Adrenal gland (tissue), 12 donors: ENCODE measurements around the gene GALNTL6. TPM values are rescaled to one million over a fixed set of nuclear protein-coding genes. Genes with fewer than 3 reads are reported as not detected.

ENCODE experiments used
- DNase-seq, 7 donors: peaks; one replicate each; pipeline ENCODE4 v3.0.0-alpha.2; 2019 to 2020
- H3K27ac ChIP-seq, 5 donors: fragments of 200-600 bp; sonication (generic) in 4 of 5; 1 replicate in 3 of 5; 2 replicates in 2 of 5; pipeline versions ENCODE4 v1.5.1 to v1.8.0; 2016 to 2020; ENCODE audit warnings: mild to moderate bottlenecking in 1 of 5
- H3K27me3 ChIP-seq: fragments of 200-600 bp; 2 replicates; pipeline ENCODE4 v1.8.0; 2021
- H3K36me3 ChIP-seq, 2 donors: fragments of 200-600 bp; replicated peaks in 1 of 2; 1 replicate in 1 of 2; 2 replicates in 1 of 2; pipeline versions ENCODE4 v1.5.1 to v1.8.0; 2018 to 2022
- H3K4me1 ChIP-seq, 2 donors: fragments of 200-600 bp; replicated peaks in 1 of 2; 1 replicate in 1 of 2; 2 replicates in 1 of 2; pipeline versions ENCODE4 v1.5.1 to v1.8.0; 2018 to 2021
- H3K4me3 ChIP-seq, 4 donors: fragments of 200-600 bp; sonication (generic) in 3 of 4; one replicate each; pipeline ENCODE4 v1.5.1; 2016 to 2018
- H3K9me3 ChIP-seq, 3 donors: fragments of 200-600 bp; sonication (generic) in 1 of 3; replicated peaks in 1 of 3; 1 replicate in 2 of 3; 2 replicates in 1 of 3; pipeline versions ENCODE4 v1.5.1 to v1.8.0; 2016 to 2021
- POLR2A ChIP-seq, 2 donors: fragments of 450-650 bp; IDR thresholded peaks; one replicate each; pipeline ENCODE4 v1.6.1; 2017; ENCODE audit warnings: antibody characterized with exemption in 2 of 2, mild to moderate bottlenecking in 2 of 2, moderate library complexity in 1 of 2
- WGBS, 4 donors: extraction: QIAGEN DNeasy Blood & Tissue Kit in 2 of 4; methylation state at CpG; one replicate each; pipeline versions ENCODE4 v1.1.5 to v1.1.7; 2013 to 2017; 5-methylcytosine and 5-hydroxymethylcytosine counted together
- intact Hi-C, 2 donors: fragments of 100-400 bp; cut with DNase I; formaldehyde crosslinking; loops; one replicate each; pipeline versions ENCODE4 v1.14.1 to v1.15.0; 2022 to 2023
- polyA plus RNA-seq, 3 donors: library from polyadenylated mRNA; stranded (reverse); fragments of 200-250 nt in 2 of 3; fragments of 350-450 nt in 1 of 3; fragmentation: Illumina TruSeq in 1 of 3; extraction: RNeasy Lipid Tissue Mini Kit (QIAGEN cat#74804) in 1 of 3; gene quantifications; one replicate each; pipeline ENCODE4 v1.2.3, GENCODE V29; 2013 to 2014
- total RNA-seq, 9 donors: library from RNA; depleted of rRNA in 4 of 9; stranded (reverse); fragments of >200 nt in 4 of 9; fragments of 120-200 nt in 1 of 9; fragmentation: NEBNext Ultra II Directional in 1 of 9; extraction: Animal tissue kit (Norgen Biotek cat#: 25700) in 1 of 9; gene quantifications; one replicate each; pipeline versions ENCODE4 v1.1.0 to v1.2.4, GENCODE V29; 2013 to 2023
- TF ChIP-seq, protein P1 (sequence below), 6 experiments: fragments of 450-650 bp in 4 of 6; fragments of 200-600 bp in 2 of 6; sonication (generic) in 1 of 6; IDR thresholded peaks; 1 replicate in 5 of 6; 2 replicates in 1 of 6; pipeline versions ENCODE4 v1.5.1 to v1.8.0; 2016 to 2021; ENCODE audit warnings: antibody characterized with exemption in 6 of 6, mild to moderate bottlenecking in 2 of 6, moderate library complexity in 1 of 6
- donor health status: healthy with polysubstance abuse.
- donor health status: Bipolar disorder and iron deficiency.
- donor health status: DM: yes; HTN: yes; CAD: no.
- donor health status: DM: no; HTN: no; CAD: no.
- donor health status: DM: no; HTN: no; CAD: no.
- donor health status: DM: yes; HTN: yes; CAD: no.

Gene GALNTL6
- total and polyA plus RNA-seq, 12 donors, result 0.10 to 0.96 (median 0.42) TPM; not detected in 1

DNA sequence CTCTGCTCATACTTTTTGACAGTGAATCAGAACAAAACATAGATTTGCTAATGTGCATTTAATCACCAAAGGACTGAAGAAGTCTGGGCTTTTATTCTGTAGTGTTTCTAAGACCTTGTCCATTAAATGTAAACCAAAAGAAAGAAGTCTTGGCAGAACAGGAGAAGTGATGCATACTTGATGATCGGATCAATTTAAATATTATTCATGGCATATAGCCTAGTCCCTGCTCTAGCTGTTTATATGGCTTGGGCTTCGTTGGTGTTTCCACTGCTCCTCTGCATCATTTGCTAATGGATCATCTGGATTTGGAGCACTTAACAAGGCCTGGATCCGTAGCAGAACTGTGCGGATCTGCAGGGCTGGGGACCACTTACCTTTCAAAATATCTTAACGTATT is 566.6 kb downstream of the GALNTL6 start:
- 54 to 71% (median 66%) methylated on average over 5 of the region's 5 CpGs for WGBS, 4 donors
- no peak overlapping the region for H3K4me3 ChIP-seq
- no peaks in the 10 kb centered on the region for H3K9me3 ChIP-seq
- TF ChIP-seq POLR2A (IDR thresholded peaks at IDR 0.05), result no peak
- TF ChIP-seq, protein P1, sequence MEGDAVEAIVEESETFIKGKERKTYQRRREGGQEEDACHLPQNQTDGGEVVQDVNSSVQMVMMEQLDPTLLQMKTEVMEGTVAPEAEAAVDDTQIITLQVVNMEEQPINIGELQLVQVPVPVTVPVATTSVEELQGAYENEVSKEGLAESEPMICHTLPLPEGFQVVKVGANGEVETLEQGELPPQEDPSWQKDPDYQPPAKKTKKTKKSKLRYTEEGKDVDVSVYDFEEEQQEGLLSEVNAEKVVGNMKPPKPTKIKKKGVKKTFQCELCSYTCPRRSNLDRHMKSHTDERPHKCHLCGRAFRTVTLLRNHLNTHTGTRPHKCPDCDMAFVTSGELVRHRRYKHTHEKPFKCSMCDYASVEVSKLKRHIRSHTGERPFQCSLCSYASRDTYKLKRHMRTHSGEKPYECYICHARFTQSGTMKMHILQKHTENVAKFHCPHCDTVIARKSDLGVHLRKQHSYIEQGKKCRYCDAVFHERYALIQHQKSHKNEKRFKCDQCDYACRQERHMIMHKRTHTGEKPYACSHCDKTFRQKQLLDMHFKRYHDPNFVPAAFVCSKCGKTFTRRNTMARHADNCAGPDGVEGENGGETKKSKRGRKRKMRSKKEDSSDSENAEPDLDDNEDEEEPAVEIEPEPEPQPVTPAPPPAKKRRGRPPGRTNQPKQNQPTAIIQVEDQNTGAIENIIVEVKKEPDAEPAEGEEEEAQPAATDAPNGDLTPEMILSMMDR (IDR thresholded peaks at IDR 0.05), result no peak
- no peak for DNase-seq
- no peaks in the 10 kb centered on the region for H3K4me1 ChIP-seq
- intact Hi-C loops, result no loop called here
- no peaks in the 10 kb centered on the region for H3K36me3 ChIP-seq
- no peak overlapping the region for H3K27ac ChIP-seq
- H3K27me3 ChIP-seq, result no peaks in the 10 kb centered on the region

DNA sequence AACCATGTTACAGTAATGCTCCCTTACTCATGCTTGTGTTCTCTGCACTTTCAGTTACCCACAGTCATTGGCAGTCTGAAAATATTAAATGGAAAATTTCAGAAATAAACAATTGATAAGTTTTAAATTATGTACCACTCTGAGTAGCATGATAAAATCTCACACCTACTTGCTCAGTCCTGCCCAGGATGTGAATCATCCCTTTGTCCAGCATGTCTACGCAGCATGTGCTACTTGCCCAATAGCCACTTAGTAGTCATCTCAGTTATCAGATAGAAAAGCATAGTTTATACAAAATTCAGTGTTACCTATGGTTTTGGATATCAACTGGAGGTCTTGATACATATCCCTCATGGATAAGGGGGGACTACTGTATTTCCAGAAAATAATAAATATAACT is 577.1 kb downstream of the GALNTL6 start:
- WGBS, 4 donors, result 72 to 94% (median 85%) methylated on average over 1 of the region's 1 CpG
- H3K27ac ChIP-seq, result no peak overlapping the region
- no peaks in the 10 kb centered on the region for H3K36me3 ChIP-seq
- no peaks in the 10 kb centered on the region for H3K4me1 ChIP-seq
- no peak for DNase-seq
- H3K4me3 ChIP-seq, result no peak overlapping the region
- TF ChIP-seq, protein P1 (IDR thresholded peaks at IDR 0.05), result no peak
- TF ChIP-seq POLR2A (IDR thresholded peaks at IDR 0.05), result no peak
- H3K9me3 ChIP-seq, result no peaks in the 10 kb centered on the region
- intact Hi-C loops, result no loop called here
- H3K27me3 ChIP-seq, result no peaks in the 10 kb centered on the region

DNA sequence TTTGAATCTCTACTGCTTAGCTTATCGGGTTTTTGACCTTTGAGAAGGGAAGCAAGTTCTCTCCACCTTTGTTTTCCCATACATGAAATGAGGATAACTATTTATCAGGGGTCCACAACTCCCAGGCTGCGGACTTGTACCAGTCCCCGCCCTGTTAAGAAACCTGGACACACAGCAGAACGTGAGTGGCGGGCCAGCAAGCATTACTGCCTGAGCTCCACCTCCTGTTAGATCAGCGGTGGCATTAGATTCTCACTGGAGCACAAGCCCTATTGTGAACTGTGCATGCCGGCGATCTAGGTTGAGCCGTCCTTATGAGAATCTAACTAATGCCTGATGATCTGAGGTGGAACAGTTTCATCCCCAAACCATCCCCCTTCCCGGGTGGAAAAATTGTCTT is 579.5 kb downstream of the GALNTL6 start:
- no peak overlapping the region for H3K27ac ChIP-seq
- no peak overlapping the region for H3K4me3 ChIP-seq
- DNase-seq, result no peak
- H3K4me1 ChIP-seq, result no peaks in the 10 kb centered on the region
- TF ChIP-seq, protein P1 (IDR thresholded peaks at IDR 0.05), result no peak
- TF ChIP-seq POLR2A (IDR thresholded peaks at IDR 0.05), result no peak
- no peaks in the 10 kb centered on the region for H3K36me3 ChIP-seq
- H3K9me3 ChIP-seq, result no peaks in the 10 kb centered on the region
- intact Hi-C loops, result no loop called here
- no peaks in the 10 kb centered on the region for H3K27me3 ChIP-seq
- 76 to 88% (median 80%) methylated on average over 10 of the region's 10 CpGs for WGBS, 4 donors

DNA sequence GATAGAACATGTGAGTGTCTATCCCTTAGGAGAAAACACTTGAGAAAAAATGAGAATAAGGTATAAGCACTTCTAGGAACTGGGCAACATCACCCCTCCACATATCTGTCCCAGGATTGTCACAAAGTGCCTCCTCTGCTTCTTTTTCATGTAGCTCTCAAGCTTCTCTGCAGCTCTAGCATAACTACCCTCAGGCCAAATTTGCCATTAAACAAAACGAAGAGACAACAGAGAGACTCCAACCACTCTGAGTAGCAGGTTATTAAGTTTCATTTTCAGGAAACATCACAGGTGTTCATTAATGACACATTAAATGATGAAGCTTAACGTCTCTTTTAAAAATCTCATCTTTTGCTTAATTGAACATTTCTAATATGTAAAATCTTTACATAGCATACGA is 580.0 kb downstream of the GALNTL6 start:
- Histone ChIP-seq H3K36me3 (no peaks in the 10 kb centered on the region), H3K4me3 (no peak overlapping the region), H3K4me1 (no peaks in the 10 kb centered on the region), H3K9me3 (no peaks in the 10 kb centered on the region), H3K27ac (no peak overlapping the region), H3K27me3 (no peaks in the 10 kb centered on the region)
- DNase-seq, result no peak
- intact Hi-C loops, result no loop called here
- TF ChIP-seq POLR2A (IDR thresholded peaks at IDR 0.05), result no peak
- TF ChIP-seq, protein P1 (IDR thresholded peaks at IDR 0.05), result no peak
- 57 to 60% (median 59%) methylated on average over 3 of the region's 3 CpGs for WGBS, 4 donors
